Activated naive CD4-positive, alpha-beta T cell treated with anti-CD3 and anti-CD28 coated beads, Interleukin-2, amount 50 U/mL, for 16 hours (primary cell): Measurements from ENCODE around the gene UQCRH.
"Not testable (repeated sequence)": the region's sequence is repeated elsewhere in the genome, so short reads cannot be mapped to it uniquely, and the experiment has no call there.

Source experiments
- DNase-seq: peaks from one replicate; pipeline ENCODE4 v3.0.0-alpha.2; 2020

The UQCRH gene

DNA sequence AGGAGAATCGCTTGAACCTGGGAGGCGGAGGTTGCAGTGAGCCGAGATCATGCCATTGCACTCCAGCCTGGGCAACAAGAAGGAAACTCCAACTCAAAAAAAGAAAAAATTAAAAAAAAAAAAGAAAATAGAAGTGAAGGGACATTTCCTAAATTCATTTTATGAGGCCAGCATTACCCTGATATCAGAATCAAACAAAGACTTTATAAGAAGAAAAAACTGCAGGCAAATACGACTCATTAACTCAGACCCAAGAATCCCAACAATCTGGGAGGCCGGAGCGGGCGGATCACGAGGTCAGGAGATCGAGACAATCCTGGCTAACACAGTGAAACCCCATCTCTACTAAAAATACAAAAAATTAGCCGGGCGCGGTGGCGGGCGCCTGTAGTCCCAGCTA is 33.9 kb downstream of the UQCRH start:
- DNase-seq, result not testable (repeated sequence)

- DNase-seq, result peak; percentile 87
These were observed 37.1 kb downstream of the UQCRH start, which contains the start of gene NSUN4 for GRCh38 chr1:46340404-46341221. Gene NSUN4 (plus strand): TSS chr1:46340807. CDS start chr1:46340827, 20 bp downstream.

- no peak for DNase-seq
These were observed 38.0 kb downstream of the UQCRH start for GRCh38 chr1:46341222-46342083.

DNA sequence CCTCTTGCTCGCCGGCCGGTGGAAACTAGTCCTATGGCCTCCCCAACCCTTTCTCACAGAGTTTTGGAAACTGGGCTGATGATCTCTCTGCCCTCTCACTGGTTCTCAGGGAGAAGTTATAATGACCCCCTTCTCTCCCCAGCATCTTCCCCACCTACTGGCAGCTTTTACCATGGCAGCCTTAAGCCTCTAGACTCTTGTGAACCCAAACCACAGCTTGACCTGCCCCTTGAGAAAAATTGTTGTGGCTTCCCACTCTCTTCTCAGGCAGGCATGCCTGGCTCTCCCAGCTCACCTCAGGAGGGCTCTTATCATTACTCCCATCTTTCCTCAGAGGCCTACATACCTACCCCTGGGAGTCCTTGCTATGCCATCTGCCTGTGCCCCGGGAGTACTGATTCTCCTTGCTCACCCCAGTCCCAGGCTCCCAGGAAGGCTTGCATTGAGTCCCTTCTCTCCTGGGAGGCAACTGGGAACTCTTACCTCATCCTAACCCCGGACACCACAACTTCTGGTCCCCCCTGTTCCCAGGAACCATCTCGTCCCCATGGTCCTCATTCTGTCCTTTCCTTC is 38.7 kb downstream of the UQCRH start:
- no peak for DNase-seq

GRCh38 chr1:46342677-46343350 is 39.3 kb downstream of the UQCRH start:
- no peak for DNase-seq

DNA sequence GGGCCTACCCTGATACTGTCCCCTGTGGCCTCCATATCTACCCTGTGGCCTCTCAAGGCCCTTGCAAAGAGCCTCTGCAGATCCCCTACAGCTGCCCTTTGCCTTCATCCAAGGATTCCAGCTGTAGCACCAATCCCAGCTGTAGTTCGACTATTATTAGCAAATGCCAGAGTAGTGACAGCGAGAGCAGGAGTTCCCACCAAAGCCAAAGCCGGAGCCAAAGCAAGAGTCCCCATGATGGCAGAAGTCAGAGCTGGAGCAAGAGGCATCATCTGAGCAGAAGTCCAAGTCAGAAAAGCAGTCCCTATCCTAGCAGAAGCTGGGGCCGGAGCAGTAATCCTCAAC is 39.8 kb downstream of the UQCRH start:
- DNase-seq, result no peak

GRCh38 chr1:46343705-46344104 is 40.2 kb downstream of the UQCRH start:
- no peak for DNase-seq

DNA sequence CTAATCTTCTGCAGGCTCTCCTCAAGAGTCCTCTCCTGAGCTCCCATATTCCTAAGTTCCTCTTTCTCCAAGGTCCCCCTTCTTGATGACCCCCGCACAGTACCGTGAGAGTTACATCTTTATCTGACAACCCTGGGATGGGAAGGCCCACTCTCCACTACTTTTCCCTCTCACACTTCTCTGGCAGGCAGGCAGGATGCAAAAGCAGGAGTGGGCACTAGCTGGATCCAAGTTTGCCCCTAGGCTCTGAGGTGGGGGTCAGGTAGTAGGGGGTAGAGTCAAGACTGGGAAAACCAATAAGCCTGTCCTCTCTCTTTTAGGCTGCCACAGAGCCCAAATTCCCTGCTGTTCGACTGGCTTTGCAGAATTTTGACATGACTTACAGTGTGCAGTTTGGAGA is 41.0 kb downstream of the UQCRH start:
- DNase-seq, result no peak

DNA sequence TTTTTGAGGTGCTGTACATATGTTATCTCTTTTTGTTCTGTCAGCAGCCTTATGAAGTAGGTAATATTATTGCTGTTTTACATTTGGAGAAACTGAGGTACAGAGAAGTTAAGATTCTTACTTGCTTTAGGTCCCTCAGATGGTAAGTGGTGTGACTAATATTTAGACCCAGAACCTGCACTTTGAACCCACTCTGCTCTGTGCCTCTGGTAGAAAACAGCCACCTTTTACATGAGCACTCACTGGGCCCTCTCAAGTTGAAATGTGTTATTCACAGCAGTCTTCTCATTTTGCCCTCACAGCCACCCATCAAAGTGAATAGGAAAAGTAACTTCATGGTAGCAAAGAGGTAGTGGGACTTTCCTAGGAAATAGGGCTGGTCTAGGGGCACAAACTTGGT is 41.8 kb downstream of the UQCRH start:
- DNase-seq, result no peak

- DNase-seq, result no peak
These were observed 48.9 kb downstream of the UQCRH start for GRCh38 chr1:46352363-46352762.

DNA sequence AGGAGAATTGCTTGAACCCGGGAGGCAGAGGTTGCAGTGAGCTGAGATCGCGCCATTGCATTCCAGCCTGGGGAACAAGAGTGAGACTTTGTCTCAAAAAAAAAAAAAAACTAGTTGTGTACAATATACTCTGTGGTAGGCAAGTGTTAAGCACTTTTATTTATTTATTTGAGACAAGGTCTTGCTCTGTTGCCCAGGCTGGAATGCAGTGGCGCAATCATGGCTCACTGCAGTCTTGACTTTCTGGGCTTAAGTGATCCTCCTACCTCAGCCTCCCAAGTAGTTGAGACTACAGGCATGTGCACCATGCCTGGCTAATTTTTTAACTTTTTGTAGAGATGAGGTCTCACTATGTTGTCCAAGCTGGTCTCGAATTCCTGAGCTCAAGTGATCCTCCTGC is 52.4 kb downstream of the UQCRH start:
- not testable (repeated sequence) for DNase-seq

DNA sequence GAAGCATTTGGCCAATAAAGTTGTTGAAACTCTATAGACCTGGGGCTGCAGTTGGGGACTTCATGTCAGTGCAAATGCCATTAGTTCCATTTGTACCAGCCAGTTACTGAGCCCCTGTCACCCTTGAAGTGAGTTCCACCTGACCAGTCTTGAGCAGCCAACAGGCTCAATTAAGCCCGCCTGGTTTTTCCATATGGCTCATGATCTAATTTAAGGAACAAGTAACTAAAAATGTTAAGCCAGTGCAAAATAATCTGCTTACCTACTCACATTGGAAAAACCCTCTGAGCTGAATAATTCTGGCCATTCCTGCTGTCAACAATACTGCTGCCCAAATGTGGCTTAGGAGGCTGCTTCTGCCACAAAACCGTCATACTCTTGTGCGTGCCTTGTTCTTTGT is 58.7 kb downstream of the UQCRH start:
- no peak for DNase-seq

DNA sequence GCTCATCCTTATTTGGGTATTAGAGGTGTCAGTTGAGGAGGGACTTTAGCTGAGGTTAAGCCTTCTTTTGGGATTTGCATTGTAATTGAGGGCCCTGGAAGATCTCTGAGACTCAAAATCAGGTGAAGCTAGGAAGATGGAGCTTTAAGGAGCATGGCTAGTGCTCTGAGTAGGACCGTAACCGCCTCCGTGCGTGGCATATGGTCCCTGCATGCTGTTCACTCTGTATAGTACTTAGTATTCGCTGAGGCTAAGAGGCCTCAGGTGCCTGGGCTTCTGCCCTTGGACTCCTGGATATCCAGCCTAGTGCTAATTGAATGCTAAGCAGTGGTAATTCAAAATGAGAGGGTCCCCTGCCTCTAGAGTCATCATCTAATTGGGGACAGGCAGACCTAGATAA is 59.6 kb downstream of the UQCRH start:
- DNase-seq, result no peak

- DNase-seq, result no peak
These were observed 61.1 kb downstream of the UQCRH start for GRCh38 chr1:46364612-46365011.

GRCh38 chr1:46365796-46366195 is 62.3 kb downstream of the UQCRH start:
- not testable (repeated sequence) for DNase-seq
